ENCODE measurements around the gene OLIG1. TPM values are rescaled to one million over a fixed set of nuclear protein-coding genes. Genes with fewer than 3 reads are reported as not detected.

Gene OLIG1
- total and polyA plus RNA-seq, 2 of the 8 experiments (the other 6 are each of a cell fraction or from before 2014, with no cell fraction given), result 0.65 to 1.2 TPM

GRCh38 chr21:33041981-33042380 is 28.0 kb upstream of the OLIG1 start:
- no peak overlapping the region for H2AFZ ChIP-seq (ENCODE audit: low read length)
- no peak for FAIRE-seq
- H3K23me2 ChIP-seq (ENCODE audit: low read depth, low read length), result no peaks in the 10 kb centered on the region
- H3K36me3 ChIP-seq (ENCODE audit: control insufficient read depth in 2 of 4, insufficient read depth in 4 of 4, low read length in 3 of 4), result no peaks in the 10 kb centered on the region
- no peak overlapping the region for H3K27ac ChIP-seq (ENCODE audit: low read depth, low read length)
- H3K14ac ChIP-seq (ENCODE audit: insufficient read length), result no peak overlapping the region
- no peak overlapping the region for H4K8ac ChIP-seq (ENCODE audit: extremely low read depth, insufficient read depth, low read length)
- POLR2A ChIA-PET (ENCODE audit: partially characterized antibody), result no interaction called here
- H2BK5ac ChIP-seq (ENCODE audit: low read depth, low read length), result no peak overlapping the region
- H3K4me1 ChIP-seq (replicated peaks in 1 of 4; ENCODE audit: control insufficient read depth in 3 of 4, insufficient read depth in 4 of 4, low read length in 3 of 4), result peaks cover 0 to 5% (median 1%) of the 10 kb centered on the region in 4 experiments; a peak in 2 of 7 replicates
- H2BK20ac ChIP-seq (ENCODE audit: low read length), result no peak overlapping the region
- peaks cover 0 to 9% (median 4%) of the 10 kb centered on the region in 4 experiments; a peak in 3 of 7 replicates for H3K27me3 ChIP-seq (replicated peaks in 1 of 4; ENCODE audit: control insufficient read depth in 3 of 4, extremely low read depth in 1 of 4, insufficient read depth in 3 of 4, low read length in 3 of 4)
- no peak overlapping the region for H3K4me3 ChIP-seq (ENCODE audit: extremely low read depth in 1 of 4, insufficient read depth in 2 of 4, low read depth in 3 of 4, low read length in 4 of 4)
- H4K91ac ChIP-seq (replicated peaks; ENCODE audit: insufficient read length, low read length), result no peak overlapping the region
- H3K9ac ChIP-seq (replicated peaks in 1 of 4; ENCODE audit: extremely low read depth in 1 of 4, low read depth in 3 of 4, low read length in 3 of 4), result no peak overlapping the region
- no peak overlapping the region for H2AK5ac ChIP-seq (ENCODE audit: low read depth, low read length)
- H4K20me1 ChIP-seq (replicated peaks in 1 of 2; ENCODE audit: control insufficient read depth in 1 of 2, insufficient read depth in 2 of 2, low read length in 2 of 2), result no peaks in the 10 kb centered on the region
- H3K4me2 ChIP-seq (ENCODE audit: insufficient read depth in 1 of 2, low read depth in 2 of 2, low read length in 2 of 2), result no peak overlapping the region
- H2BK120ac ChIP-seq (replicated peaks; ENCODE audit: low read depth, low read length), result no peak overlapping the region
- no peaks in the 10 kb centered on the region for H3K79me1 ChIP-seq (ENCODE audit: low read depth, low read length)
- CTCF ChIA-PET (ENCODE audit: partially characterized antibody), result interaction anchor here (1.3 to 1.5 kb wide), 2 partner anchors 15 to 85 kb away, joined by 3 read pairs; no protein-coding TSS in a partner anchor
- no peak overlapping the region for H3K18ac ChIP-seq (ENCODE audit: extremely low read depth, low read length)
- no peak overlapping the region for H2BK15ac ChIP-seq (ENCODE audit: low read length)
- H3K56ac ChIP-seq (replicated peaks; ENCODE audit: insufficient read length, low read depth, low read length), result no peak overlapping the region
- no peaks in the 10 kb centered on the region for H3K9me3 ChIP-seq (ENCODE audit: insufficient read depth in 2 of 2, low read depth in 1 of 2, low read length in 1 of 2)
- H3K4ac ChIP-seq (replicated peaks; ENCODE audit: insufficient read length, low read depth, low read length), result no peak overlapping the region
- WGBS, 2 experiments (ENCODE audit: extremely low coverage in 1 of 2, insufficient coverage in 1 of 2, insufficient read length in 1 of 2, insufficient replicate concordance in 2 of 2, low coverage in 1 of 2, low lambda C conversion rate in 2 of 2, missing lambda C conversion rate in 1 of 2), result 61% methylated on average over 2 of the region's 2 CpGs; no CpG with 5 or more reads in 1 of the 2 experiments
- H3K79me2 ChIP-seq (ENCODE audit: control insufficient read depth in 1 of 2, insufficient read depth in 2 of 2, low read length in 2 of 2), result no peaks in the 10 kb centered on the region
- H3K23ac ChIP-seq (ENCODE audit: insufficient read length), result no peak overlapping the region
- DNase-seq (ENCODE audit: low read depth in 1 of 2, low spot score in 2 of 2), result no peak
- H2BK12ac ChIP-seq (ENCODE audit: low read depth, low read length), result no peak overlapping the region
- H4K5ac ChIP-seq (ENCODE audit: insufficient read length, low read depth, low read length), result no peak overlapping the region
- TF ChIP-seq BACH1 (IDR thresholded peaks at IDR 0.05; ENCODE audit: low read length) (no peak), E2F6 (IDR thresholded peaks at IDR 0.05) (no peak), SUZ12 (IDR thresholded peaks at IDR 0.05; ENCODE audit: low read length) (no peak), EP300 (IDR thresholded peaks at IDR 0.05; ENCODE audit: borderline replicate concordance in 1 of 2, low read depth in 2 of 2, low read length in 2 of 2) (no peak), JUN (IDR thresholded peaks at IDR 0.05; ENCODE audit: low read depth, low read length) (no peak), RBBP5 (IDR thresholded peaks at IDR 0.05; ENCODE audit: borderline replicate concordance, low read depth, low read length) (no peak), MAX (IDR thresholded peaks at IDR 0.05) (no peak), SP2 (IDR thresholded peaks at IDR 0.05; ENCODE audit: low read length) (no peak), CEBPB (IDR thresholded peaks at IDR 0.05; ENCODE audit: low read depth, low read length) (no peak), TBP (IDR thresholded peaks at IDR 0.05; ENCODE audit: low read depth, low read length) (no peak), GABPA (IDR thresholded peaks at IDR 0.05; ENCODE audit: borderline replicate concordance, insufficient read depth, low read length) (no peak), SIRT6 (IDR thresholded peaks at IDR 0.05; ENCODE audit: low read length) (no peak), CHD1 (IDR thresholded peaks at IDR 0.05; ENCODE audit: low read depth, low read length) (no peak), CBX5 (IDR thresholded peaks at IDR 0.05; ENCODE audit: low read depth, low read length) (no peak)

Measured in H1 (cell line).